NCI-H446 treated with DMSO at 0.1 percent for 48 hours (cell line): ENCODE results near the gene MYO9A.

Experiments used
- DNase-seq: peaks from one replicate; lab custom pipeline; 2025; lab: John Stamatoyannopoulos, UW

Gene MYO9A

GRCh38 chr15:71957026-71957425 is 160.9 kb downstream of the MYO9A start:
- DNase-seq = no peak

GRCh38 chr15:71951134-71951533 is 166.8 kb downstream of the MYO9A start:
- no peak for DNase-seq

GRCh38 chr15:71945012-71945411 is 172.9 kb downstream of the MYO9A start:
- no peak for DNase-seq

GRCh38 chr15:71943806-71944205 is 174.1 kb downstream of the MYO9A start:
- no peak for DNase-seq

- DNase-seq = no peak
Measured at GRCh38 chr15:71939981-71940588, 177.9 kb downstream of the MYO9A start.

GRCh38 chr15:71937650-71938311 is 180.2 kb downstream of the MYO9A start:
- no peak for DNase-seq

GRCh38 chr15:71934446-71934845 is 183.5 kb downstream of the MYO9A start:
- no peak for DNase-seq

- no peak for DNase-seq
Measured at GRCh38 chr15:71932689-71933088, 185.3 kb downstream of the MYO9A start.

GRCh38 chr15:71931261-71931660 is 186.7 kb downstream of the MYO9A start:
- no peak for DNase-seq

- DNase-seq = no peak
Measured at GRCh38 chr15:71925145-71925544, 192.8 kb downstream of the MYO9A start.

GRCh38 chr15:71921191-71921590 is 196.8 kb downstream of the MYO9A start:
- DNase-seq = no peak

- DNase-seq = no peak
Measured at GRCh38 chr15:71920573-71920972, 197.4 kb downstream of the MYO9A start.

GRCh38 chr15:71916834-71917233 is 201.1 kb downstream of the MYO9A start:
- no peak for DNase-seq

- DNase-seq = no peak
Measured at GRCh38 chr15:71914092-71914491, 203.9 kb downstream of the MYO9A start.

GRCh38 chr15:71899674-71900073 is 218.3 kb downstream of the MYO9A start:
- no peak for DNase-seq

- no peak for DNase-seq
Measured at GRCh38 chr15:71893691-71894090, 224.3 kb downstream of the MYO9A start.

- DNase-seq = no peak
Measured at GRCh38 chr15:71892335-71892734, 225.6 kb downstream of the MYO9A start.

- no peak for DNase-seq
Measured at GRCh38 chr15:71891026-71891425, 226.9 kb downstream of the MYO9A start.

- no peak for DNase-seq
Measured at GRCh38 chr15:71889947-71890346, 228.0 kb downstream of the MYO9A start.

- DNase-seq = no peak
Measured at GRCh38 chr15:71889385-71889784, 228.6 kb downstream of the MYO9A start.

GRCh38 chr15:71888797-71889196 is 229.2 kb downstream of the MYO9A start:
- DNase-seq = no peak

GRCh38 chr15:71885390-71885789 is 232.6 kb downstream of the MYO9A start:
- DNase-seq = no peak

- DNase-seq = no peak
Measured at GRCh38 chr15:71883447-71883846, 234.5 kb downstream of the MYO9A start.

GRCh38 chr15:71880276-71880675 is 237.7 kb downstream of the MYO9A start:
- DNase-seq = no peak
